Activated CD8-positive, alpha-beta T cell treated with anti-CD3 and anti-CD28 coated beads, Interleukin-2, amount 10 ng/mL, durations not matched to agents 7 days and 5 days (primary cell): ENCODE measurements around the gene ASTN2. TPM values are rescaled to one million over a fixed set of nuclear protein-coding genes. Genes with fewer than 3 reads are reported as not detected.

Source experiments
- ATAC-seq: fragments of 150-1000 bp; cut with Tn5 transposase; one replicate; pipeline ENCODE4 v1.10.0; 2021; ENCODE audit warnings: moderate library complexity
- CTCF ChIA-PET: fragments of 350-600 bp; sonication (Branson Sonifier 250); formaldehyde crosslinking; loops from one replicate; lab custom pipeline; 2021; ENCODE audit warnings: antibody characterized with exemption; lab: Charles Lee
- POLR2A ChIA-PET: fragments of 350-600 bp; sonication (Branson Sonifier 250); formaldehyde crosslinking; loops from one replicate; lab custom pipeline; 2021; ENCODE audit warnings: antibody characterized with exemption; lab: Charles Lee
- DNase-seq: peaks from one replicate; pipeline ENCODE4 v3.0.0-alpha.2; 2020
- H3K27ac Mint-ChIP-seq: one replicate; pipeline ENCODE4 v1.8.0; 2021; ENCODE audit warnings: mild to moderate bottlenecking, mixed read lengths
- H3K27me3 Mint-ChIP-seq: one replicate; pipeline ENCODE4 v1.8.0; 2021; ENCODE audit warnings: low read depth, mixed read lengths
- H3K36me3 Mint-ChIP-seq: one replicate; pipeline ENCODE4 v1.8.0; 2021; ENCODE audit warnings: low read depth, mixed read lengths
- H3K4me1 Mint-ChIP-seq: one replicate; pipeline ENCODE4 v1.8.0; 2021; ENCODE audit warnings: low read depth, mixed read lengths
- H3K4me3 Mint-ChIP-seq: one replicate; pipeline ENCODE4 v1.8.0; 2021; ENCODE audit warnings: mild to moderate bottlenecking, mixed read lengths
- H3K9me3 Mint-ChIP-seq: one replicate; pipeline ENCODE4 v1.8.0; 2022; ENCODE audit warnings: mixed read lengths; ENCODE audit not compliant: insufficient read depth
- total RNA-seq, 2 experiments: library from RNA; stranded (reverse); gene quantifications; one replicate each; pipeline ENCODE4 v1.2.3, GENCODE V29; 2021

ASTN2 gene
- total RNA-seq, 2 experiments from 2014 or later: 4.7 to 4.9 TPM

- Mint-ChIP-seq H3K36me3 (no peaks in the 10 kb centered on the region), H3K9me3 (no peaks in the 10 kb centered on the region), H3K27ac (no peak overlapping the region), H3K27me3 (no peaks in the 10 kb centered on the region), H3K4me3 (no peak overlapping the region), H3K4me1 (no peaks in the 10 kb centered on the region)
- POLR2A ChIA-PET: no interaction called here
- DNase-seq (no peak), ATAC-seq (no peak)
- CTCF ChIA-PET: no interaction called here
These were observed 775.6 kb downstream of the ASTN2 start for GRCh38 chr9:116639251-116639741.

- Mint-ChIP-seq H3K36me3 (no peaks in the 10 kb centered on the region), H3K4me1 (no peaks in the 10 kb centered on the region), H3K9me3 (no peaks in the 10 kb centered on the region), H3K4me3 (no peak overlapping the region), H3K27ac (no peak overlapping the region), H3K27me3 (no peaks in the 10 kb centered on the region)
- DNase-seq (no peak), ATAC-seq (no peak)
- ChIA-PET POLR2A (no interaction called here), CTCF (no interaction called here)
These were observed 778.9 kb downstream of the ASTN2 start for GRCh38 chr9:116635908-116636307.

- H3K27ac Mint-ChIP-seq: no peak overlapping the region
- ChIA-PET POLR2A (no interaction called here), CTCF (no interaction called here)
- no peaks in the 10 kb centered on the region for H3K27me3 Mint-ChIP-seq
- no peak for DNase-seq
- ATAC-seq: no peak
- H3K9me3 Mint-ChIP-seq: no peaks in the 10 kb centered on the region
- H3K36me3 Mint-ChIP-seq: no peaks in the 10 kb centered on the region
- no peak overlapping the region for H3K4me3 Mint-ChIP-seq
- no peaks in the 10 kb centered on the region for H3K4me1 Mint-ChIP-seq
These were observed 781.6 kb downstream of the ASTN2 start for GRCh38 chr9:116632990-116633838.

GRCh38 chr9:116629634-116630033, 785.2 kb downstream of the ASTN2 start:
- no peaks in the 10 kb centered on the region for H3K36me3 Mint-ChIP-seq
- H3K27ac Mint-ChIP-seq: no peak overlapping the region
- no peaks in the 10 kb centered on the region for H3K9me3 Mint-ChIP-seq
- no peaks in the 10 kb centered on the region for H3K4me1 Mint-ChIP-seq
- CTCF ChIA-PET: interaction anchor here (0.6 kb wide), 1 partner anchor 28 kb away, joined by 3 read pairs; no protein-coding TSS in a partner anchor
- POLR2A ChIA-PET: no interaction called here
- no peak for ATAC-seq
- H3K4me3 Mint-ChIP-seq: no peak overlapping the region
- no peak for DNase-seq
- H3K27me3 Mint-ChIP-seq: no peaks in the 10 kb centered on the region

GRCh38 chr9:116628716-116629115, 786.1 kb downstream of the ASTN2 start:
- Mint-ChIP-seq H3K36me3 (no peaks in the 10 kb centered on the region), H3K4me1 (no peaks in the 10 kb centered on the region), H3K27me3 (no peaks in the 10 kb centered on the region), H3K4me3 (no peak overlapping the region), H3K9me3 (no peaks in the 10 kb centered on the region), H3K27ac (no peak overlapping the region)
- CTCF ChIA-PET: no interaction called here
- POLR2A ChIA-PET: no interaction called here
- DNase-seq (no peak), ATAC-seq (no peak)

- H3K27me3 Mint-ChIP-seq: no peaks in the 10 kb centered on the region
- ChIA-PET POLR2A (no interaction called here), CTCF (no interaction called here)
- H3K27ac Mint-ChIP-seq: no peak overlapping the region
- ATAC-seq: no peak
- no peaks in the 10 kb centered on the region for H3K4me1 Mint-ChIP-seq
- no peaks in the 10 kb centered on the region for H3K9me3 Mint-ChIP-seq
- H3K4me3 Mint-ChIP-seq: no peak overlapping the region
- DNase-seq: no peak
- H3K36me3 Mint-ChIP-seq: no peaks in the 10 kb centered on the region
These were observed 787.4 kb downstream of the ASTN2 start for GRCh38 chr9:116627433-116627832.

- H3K9me3 Mint-ChIP-seq: no peaks in the 10 kb centered on the region
- ATAC-seq (no peak), DNase-seq (no peak)
- ChIA-PET POLR2A (no interaction called here), CTCF (no interaction called here)
- H3K27ac Mint-ChIP-seq: no peak overlapping the region
- H3K36me3 Mint-ChIP-seq: no peaks in the 10 kb centered on the region
- no peaks in the 10 kb centered on the region for H3K27me3 Mint-ChIP-seq
- no peak overlapping the region for H3K4me3 Mint-ChIP-seq
- no peaks in the 10 kb centered on the region for H3K4me1 Mint-ChIP-seq
These were observed 788.1 kb downstream of the ASTN2 start for GRCh38 chr9:116626762-116627161.

GRCh38 chr9:116623715-116624114, 791.1 kb downstream of the ASTN2 start:
- DNase-seq (no peak), ATAC-seq (no peak)
- H3K27ac Mint-ChIP-seq: no peak overlapping the region
- CTCF ChIA-PET: no interaction called here
- no peaks in the 10 kb centered on the region for H3K27me3 Mint-ChIP-seq
- H3K9me3 Mint-ChIP-seq: no peaks in the 10 kb centered on the region
- no peaks in the 10 kb centered on the region for H3K36me3 Mint-ChIP-seq
- no peaks in the 10 kb centered on the region for H3K4me1 Mint-ChIP-seq
- H3K4me3 Mint-ChIP-seq: no peak overlapping the region
- POLR2A ChIA-PET: no interaction called here

- POLR2A ChIA-PET: no interaction called here
- CTCF ChIA-PET: no interaction called here
- ATAC-seq (no peak), DNase-seq (no peak)
- Mint-ChIP-seq H3K4me3 (no peak overlapping the region), H3K27ac (no peak overlapping the region), H3K9me3 (no peaks in the 10 kb centered on the region), H3K36me3 (peaks cover 14% of the 10 kb centered on the region), H3K4me1 (no peaks in the 10 kb centered on the region), H3K27me3 (no peaks in the 10 kb centered on the region)
These were observed 797.5 kb downstream of the ASTN2 start for GRCh38 chr9:116617389-116617788.

GRCh38 chr9:116616304-116616914, 798.4 kb downstream of the ASTN2 start:
- POLR2A ChIA-PET: no interaction called here
- Mint-ChIP-seq H3K36me3 (peaks cover 14% of the 10 kb centered on the region), H3K27me3 (no peaks in the 10 kb centered on the region), H3K9me3 (peaks cover under 1% of the 10 kb centered on the region), H3K4me1 (no peaks in the 10 kb centered on the region), H3K4me3 (no peak overlapping the region), H3K27ac (no peak overlapping the region)
- CTCF ChIA-PET: no interaction called here
- ATAC-seq (no peak), DNase-seq (no peak)

- no peaks in the 10 kb centered on the region for H3K27me3 Mint-ChIP-seq
- H3K4me1 Mint-ChIP-seq: no peaks in the 10 kb centered on the region
- no peak overlapping the region for H3K4me3 Mint-ChIP-seq
- DNase-seq: no peak
- no peak overlapping the region for H3K27ac Mint-ChIP-seq
- POLR2A ChIA-PET: no interaction called here
- CTCF ChIA-PET: no interaction called here
- H3K9me3 Mint-ChIP-seq: peaks cover 3% of the 10 kb centered on the region
- peaks cover 3% of the 10 kb centered on the region for H3K36me3 Mint-ChIP-seq
- ATAC-seq: no peak
These were observed 806.8 kb downstream of the ASTN2 start for GRCh38 chr9:116608064-116608463.

- CTCF ChIA-PET: no interaction called here
- H3K36me3 Mint-ChIP-seq: no peaks in the 10 kb centered on the region
- no peaks in the 10 kb centered on the region for H3K9me3 Mint-ChIP-seq
- POLR2A ChIA-PET: no interaction called here
- no peaks in the 10 kb centered on the region for H3K4me1 Mint-ChIP-seq
- no peak overlapping the region for H3K4me3 Mint-ChIP-seq
- no peak for ATAC-seq
- DNase-seq: no peak
- H3K27ac Mint-ChIP-seq: no peak overlapping the region
- H3K27me3 Mint-ChIP-seq: no peaks in the 10 kb centered on the region
These were observed 808.9 kb downstream of the ASTN2 start for GRCh38 chr9:116605904-116606341.
